Measurements from ENCODE around the gene IPMK.

GRCh38 chr10:58158806-58159205 lies 108.9 kb downstream of the IPMK start:
- no peak for TF ChIP-seq POLR2AphosphoS5 (IDR thresholded peaks at IDR 0.05; ENCODE audit: low read depth, low read length)
- no peak for TF ChIP-seq REST (IDR thresholded peaks at IDR 0.05; ENCODE audit: insufficient read depth in 1 of 2, low read depth in 2 of 2, low read length in 2 of 2)
- no peak for TF ChIP-seq FOXP2 (optimal IDR thresholded peaks at IDR 0.05; ENCODE audit: borderline replicate concordance, extremely low read depth, extremely low read length, insufficient read depth)
- no peak for TF ChIP-seq TAF1 (IDR thresholded peaks at IDR 0.05; ENCODE audit: borderline replicate concordance, insufficient read depth, low read length)
